NB4 (cell line): ENCODE results near the gene HMG20A.

ENCODE experiments used
- CTCF ChIP-seq: IDR thresholded peaks from one replicate; pipeline ENCODE4 v1.5.1; 2012; ENCODE audit warnings: low read depth, low read length
- MAX ChIP-seq: IDR thresholded peaks from 2 replicates; pipeline ENCODE4 v1.6.1; 2011; ENCODE audit warnings: low read depth, low read length
- MYC ChIP-seq: IDR thresholded peaks from 2 replicates; pipeline ENCODE4 v1.6.1; 2011; ENCODE audit warnings: low read depth, low read length
- POLR2A ChIP-seq: IDR thresholded peaks from 2 replicates; pipeline ENCODE4 v1.6.1; 2011; ENCODE audit warnings: mild to moderate bottlenecking; ENCODE audit not compliant: insufficient read length; ENCODE audit errors: extremely low read depth

GRCh38 chr15:77513226-77513625 is 92.5 kb downstream of the HMG20A start:
- TF ChIP-seq CTCF (no peak), MYC (no peak), POLR2A (no peak), MAX (no peak)
